PFSK-1 (cell line): ENCODE data around the gene OLIG1.

ENCODE experiments used
- FOXP2 ChIP-seq: optimal IDR thresholded peaks from 2 replicates; pipeline ENCODE3; 2011; ENCODE audit warnings: borderline replicate concordance, control low read depth, inconsistent platforms; ENCODE audit not compliant: insufficient read depth; ENCODE audit errors: extremely low read length, extremely low read depth
- POLR2AphosphoS5 ChIP-seq: IDR thresholded peaks from 2 replicates; pipeline ENCODE4 v1.6.1; 2012; ENCODE audit warnings: low read depth, mild to moderate bottlenecking, control low read depth, low read length, moderate library complexity
- REST ChIP-seq, 2 experiments: IDR thresholded peaks; 2 replicates each; pipeline versions ENCODE4 v1.6.1 to v1.8.0; 2011 to 2012; ENCODE audit warnings: low read depth in 2 of 2, low read length in 2 of 2, control low read depth in 1 of 2, inconsistent platforms in 1 of 2, mild to moderate bottlenecking in 1 of 2, moderate library complexity in 1 of 2; ENCODE audit not compliant: insufficient read depth in 1 of 2
- SIN3A ChIP-seq: IDR thresholded peaks from 2 replicates; pipeline ENCODE4 v1.6.1; 2012; ENCODE audit warnings: mild to moderate bottlenecking, low read length, moderate library complexity, borderline replicate concordance; ENCODE audit not compliant: insufficient read depth
- TAF1 ChIP-seq: IDR thresholded peaks from 2 replicates; pipeline ENCODE4 v1.6.1; 2012; ENCODE audit warnings: low read length, control low read depth, borderline replicate concordance; ENCODE audit not compliant: insufficient read depth

Gene OLIG1

GRCh38 chr21:33025489-33026442 is 44.2 kb upstream of the OLIG1 start, which contains the start of gene OLIG2:
TSS of gene OLIG2 (plus strand) at chr21:33025935. CDS start at chr21:33026863, 928 bp downstream.
- TF ChIP-seq POLR2AphosphoS5 (peak; percentile 61; the same call in 1 of the 2 replicates), TAF1 (no peak)

GRCh38 chr21:33026443-33026858 is 43.5 kb upstream of the OLIG1 start:
- TF ChIP-seq POLR2AphosphoS5 (no peak), SIN3A (no peak), FOXP2 (no peak), TAF1 (no peak), REST (IDR thresholded peaks at IDR 0.05; ENCODE audit: insufficient read depth in 1 of 2, low read depth in 2 of 2, low read length in 2 of 2) (no peak)

GRCh38 chr21:33026878-33027400 is 43.0 kb upstream of the OLIG1 start:
- TF ChIP-seq SIN3A (no peak), TAF1 (no peak), POLR2AphosphoS5 (no peak), FOXP2 (no peak), REST (IDR thresholded peaks at IDR 0.05; ENCODE audit: insufficient read depth in 1 of 2, low read depth in 2 of 2, low read length in 2 of 2) (no peak)

GRCh38 chr21:33027401-33028286 is 42.3 kb upstream of the OLIG1 start:
- no peak for TF ChIP-seq POLR2AphosphoS5
- TF ChIP-seq REST (IDR thresholded peaks at IDR 0.05; ENCODE audit: insufficient read depth in 1 of 2, low read depth in 2 of 2, low read length in 2 of 2): no peak
- TF ChIP-seq TAF1: no peak
- no peak for TF ChIP-seq SIN3A
- TF ChIP-seq FOXP2: no peak

- TF ChIP-seq FOXP2 (no peak), POLR2AphosphoS5 (no peak), SIN3A (no peak), TAF1 (no peak)
Measured at GRCh38 chr21:33028287-33028670, 41.7 kb upstream of the OLIG1 start.
